SK-N-SH treated with all-trans-retinoic acid at 6 μM for 48 hours (cell line): ENCODE results near the gene PHF19.

Source experiments
- ATAC-seq: fragments of 200-7000 bp; cut with Tn5 transposase; 3 replicates; pipeline ENCODE4 v1.9.1; 2020; ENCODE audit warnings: mild to moderate bottlenecking, moderate library complexity
- ARNTL ChIP-seq: fragments of 450-650 bp; formaldehyde crosslinking; IDR thresholded peaks from 2 replicates; pipeline ENCODE4 v1.5.0; 2020; ENCODE audit warnings: low read depth, mild to moderate bottlenecking, moderate library complexity, borderline replicate concordance
- BACH2 ChIP-seq: fragments of 250-450 bp; sonication (Bioruptor Pico); IDR thresholded peaks from 2 replicates; pipeline ENCODE4 v1.9.0; 2021; ENCODE audit warnings: mild to moderate bottlenecking, borderline replicate concordance
- ESRRG ChIP-seq: fragments of 250-450 bp; sonication (Bioruptor Pico); IDR thresholded peaks from 2 replicates; pipeline ENCODE4 v1.6.1; 2021; ENCODE audit warnings: mild to moderate bottlenecking
- GLIS3 ChIP-seq: fragments of 250-450 bp; sonication (Bioruptor Pico); IDR thresholded peaks from 2 replicates; pipeline ENCODE4 v1.5.0; 2020; ENCODE audit warnings: mild to moderate bottlenecking, moderate library complexity
- ISL1 ChIP-seq: fragments of 250-450 bp; sonication (Bioruptor Pico); IDR thresholded peaks from 2 replicates; pipeline ENCODE4 v2.1.2; 2022; ENCODE audit warnings: mild to moderate bottlenecking, moderate library complexity
- OSR1 ChIP-seq: fragments of 250-450 bp; sonication (Bioruptor Pico); IDR thresholded peaks from 2 replicates; pipeline ENCODE4 v1.8.0; 2022; ENCODE audit warnings: moderate library complexity, mild to moderate bottlenecking, inconsistent platforms
- PATZ1 ChIP-seq: fragments of 250-450 bp; sonication (Bioruptor Pico); IDR thresholded peaks from 2 replicates; pipeline ENCODE4 v1.8.0; 2020; ENCODE audit warnings: mild to moderate bottlenecking, moderate library complexity, borderline replicate concordance
- PPARA ChIP-seq: fragments of 250-450 bp; sonication (Bioruptor Pico); IDR thresholded peaks from 2 replicates; pipeline ENCODE4 v1.5.0; 2020; ENCODE audit warnings: mild to moderate bottlenecking, borderline replicate concordance
- RARB ChIP-seq: fragments of 250-450 bp; sonication (Bioruptor Pico); IDR thresholded peaks from 2 replicates; pipeline ENCODE4 v1.8.0; 2021; ENCODE audit warnings: mild to moderate bottlenecking, moderate library complexity
- SNAI2 ChIP-seq: fragments of 250-450 bp; sonication (Bioruptor Pico); IDR thresholded peaks from 2 replicates; pipeline ENCODE4 v1.5.0; 2020; ENCODE audit warnings: mild to moderate bottlenecking, moderate library complexity
- TCF4 ChIP-seq: fragments of 250-450 bp; sonication (Bioruptor Pico); IDR thresholded peaks from 2 replicates; pipeline ENCODE4 v1.8.0; 2021; ENCODE audit warnings: mild to moderate bottlenecking, moderate library complexity, borderline replicate concordance
- TOX ChIP-seq: fragments of 250-450 bp; sonication (Bioruptor Pico); IDR thresholded peaks from 2 replicates; pipeline ENCODE4 v1.8.0; 2021; ENCODE audit warnings: mild to moderate bottlenecking, moderate library complexity, borderline replicate concordance
- TSHZ2 ChIP-seq: fragments of 250-450 bp; sonication (Bioruptor Pico); IDR thresholded peaks from 2 replicates; pipeline ENCODE4 v1.5.0; 2020; ENCODE audit warnings: mild to moderate bottlenecking, moderate library complexity
- ZC3H10 ChIP-seq: fragments of 250-450 bp; sonication (Bioruptor Pico); IDR thresholded peaks from 2 replicates; pipeline ENCODE4 v1.5.1; 2021; ENCODE audit warnings: mild to moderate bottlenecking, moderate library complexity
- ZFP3 ChIP-seq: fragments of 250-450 bp; sonication (Bioruptor Pico); IDR thresholded peaks from 2 replicates; pipeline ENCODE4 v1.5.0; 2020; ENCODE audit warnings: mild to moderate bottlenecking, moderate library complexity
- ZFP30 ChIP-seq: fragments of 450-650 bp; formaldehyde crosslinking; IDR thresholded peaks from 2 replicates; pipeline ENCODE4 v1.5.0; 2022; ENCODE audit warnings: mild to moderate bottlenecking, moderate library complexity
- ZNF565 ChIP-seq: fragments of 450-650 bp; formaldehyde crosslinking; conservative IDR thresholded peaks from 2 replicates; pipeline ENCODE4 v1.5.0; 2020; ENCODE audit warnings: low read depth, mild to moderate bottlenecking, moderate library complexity
- ZNF70 ChIP-seq: fragments of 450-650 bp; formaldehyde crosslinking; IDR thresholded peaks from 2 replicates; pipeline ENCODE4 v1.5.0; 2020; ENCODE audit warnings: mild to moderate bottlenecking, moderate library complexity
- ZNF8 ChIP-seq: fragments of 450-650 bp; formaldehyde crosslinking; IDR thresholded peaks from 2 replicates; pipeline ENCODE4 v1.5.0; 2020; ENCODE audit warnings: mild to moderate bottlenecking, moderate library complexity
- TF ChIP-seq, protein P1 (sequence below): fragments of 250-450 bp; sonication (Bioruptor Pico); IDR thresholded peaks from 2 replicates; pipeline ENCODE4 v1.5.1; 2021; ENCODE audit warnings: mild to moderate bottlenecking, moderate library complexity

PHF19 gene

DNA sequence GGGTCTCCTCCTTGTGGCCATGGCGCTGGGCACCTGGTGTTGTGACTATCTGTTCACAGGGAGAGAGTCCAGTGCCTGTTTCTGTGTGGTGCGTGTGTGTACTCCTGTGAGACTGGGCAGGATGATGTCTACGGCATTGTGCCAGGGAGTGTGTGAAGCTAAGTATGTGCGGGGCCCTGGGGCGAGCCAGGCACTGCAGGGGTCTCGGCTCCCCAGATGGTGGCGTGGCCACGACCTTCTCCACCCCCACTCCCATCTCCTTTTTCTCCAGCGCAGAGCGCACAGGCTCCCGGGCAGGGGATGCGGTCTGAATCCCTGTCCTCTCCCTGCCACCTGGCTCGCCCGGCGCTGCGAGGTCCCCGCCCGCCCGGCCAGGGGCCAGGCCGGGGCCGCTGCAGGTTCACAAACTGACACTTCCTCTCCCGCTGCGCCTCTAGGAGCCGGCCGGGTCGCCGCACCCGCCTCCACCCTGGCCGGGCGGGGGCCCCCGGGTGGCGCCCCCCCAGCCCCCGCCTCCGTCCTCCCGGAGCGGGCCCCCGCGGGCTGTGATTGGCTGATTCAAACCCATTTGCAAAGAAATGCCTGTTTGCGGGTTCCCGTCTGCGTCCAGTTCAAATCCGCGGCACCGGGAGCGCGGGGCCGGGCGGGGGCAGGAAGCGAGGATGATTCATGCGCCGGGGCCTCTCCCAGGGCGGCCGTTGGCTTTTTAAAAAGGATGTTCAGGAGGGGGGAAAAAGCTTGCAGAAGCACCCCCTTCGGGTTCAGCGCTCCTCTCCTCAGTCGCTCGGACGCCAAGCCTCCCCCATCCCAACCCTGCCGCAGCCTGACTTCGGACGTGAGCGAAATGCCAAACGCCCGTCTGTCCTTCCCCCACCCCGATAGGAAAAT lies 790 bp downstream of the PHF19 start:
- ATAC-seq, result peak; percentile 76
- no peak for TF ChIP-seq ZFP3
- no peak for TF ChIP-seq PPARA (CRISPR knock-in tag)
- TF ChIP-seq PATZ1 (CRISPR knock-in tag), result peak; percentile 88

DNA sequence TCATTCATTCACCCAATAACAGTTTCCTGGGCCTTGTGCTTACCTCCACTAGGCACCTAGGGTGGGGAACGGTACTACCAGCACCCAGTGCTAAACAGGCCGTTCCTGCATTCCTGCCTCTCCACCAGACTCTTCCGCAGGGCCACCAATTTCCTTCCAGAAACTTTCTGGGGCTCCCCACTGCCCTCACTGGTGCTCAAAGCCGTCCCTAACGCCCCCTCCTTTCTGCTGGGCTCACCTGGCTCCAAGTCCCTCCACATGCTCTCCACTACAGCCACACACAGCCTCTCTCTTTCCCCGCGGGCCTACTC lies 1.4 kb downstream of the PHF19 start:
- ATAC-seq, result peak; percentile 1; the same call in 1 of the 3 replicates
- TF ChIP-seq PATZ1 (CRISPR knock-in tag), result no peak
- TF ChIP-seq ZNF8 (CRISPR knock-in tag), result no peak
- no peak for TF ChIP-seq TSHZ2
- TF ChIP-seq SNAI2 (CRISPR knock-in tag), result no peak
- no peak for TF ChIP-seq PPARA (CRISPR knock-in tag)
- TF ChIP-seq ZNF70 (CRISPR knock-in tag), result no peak
- no peak for TF ChIP-seq OSR1 (CRISPR knock-in tag)
- no peak for TF ChIP-seq RARB (CRISPR knock-in tag)
- TF ChIP-seq GLIS3 (CRISPR knock-in tag), result no peak
- TF ChIP-seq, protein P1, sequence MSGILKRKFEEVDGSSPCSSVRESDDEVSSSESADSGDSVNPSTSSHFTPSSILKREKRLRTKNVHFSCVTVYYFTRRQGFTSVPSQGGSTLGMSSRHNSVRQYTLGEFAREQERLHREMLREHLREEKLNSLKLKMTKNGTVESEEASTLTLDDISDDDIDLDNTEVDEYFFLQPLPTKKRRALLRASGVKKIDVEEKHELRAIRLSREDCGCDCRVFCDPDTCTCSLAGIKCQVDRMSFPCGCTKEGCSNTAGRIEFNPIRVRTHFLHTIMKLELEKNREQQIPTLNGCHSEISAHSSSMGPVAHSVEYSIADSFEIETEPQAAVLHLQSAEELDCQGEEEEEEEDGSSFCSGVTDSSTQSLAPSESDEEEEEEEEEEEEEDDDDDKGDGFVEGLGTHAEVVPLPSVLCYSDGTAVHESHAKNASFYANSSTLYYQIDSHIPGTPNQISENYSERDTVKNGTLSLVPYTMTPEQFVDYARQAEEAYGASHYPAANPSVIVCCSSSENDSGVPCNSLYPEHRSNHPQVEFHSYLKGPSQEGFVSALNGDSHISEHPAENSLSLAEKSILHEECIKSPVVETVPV (CRISPR knock-in tag), result no peak
- no peak for TF ChIP-seq BACH2 (CRISPR knock-in tag)
- no peak for TF ChIP-seq TOX
- TF ChIP-seq ZFP3, result no peak
- TF ChIP-seq ESRRG (CRISPR knock-in tag), result no peak
- no peak for TF ChIP-seq ZNF565 (CRISPR knock-in tag)
- TF ChIP-seq ZC3H10 (CRISPR knock-in tag), result no peak
- TF ChIP-seq TCF4, result no peak
- TF ChIP-seq ISL1, result no peak

DNA sequence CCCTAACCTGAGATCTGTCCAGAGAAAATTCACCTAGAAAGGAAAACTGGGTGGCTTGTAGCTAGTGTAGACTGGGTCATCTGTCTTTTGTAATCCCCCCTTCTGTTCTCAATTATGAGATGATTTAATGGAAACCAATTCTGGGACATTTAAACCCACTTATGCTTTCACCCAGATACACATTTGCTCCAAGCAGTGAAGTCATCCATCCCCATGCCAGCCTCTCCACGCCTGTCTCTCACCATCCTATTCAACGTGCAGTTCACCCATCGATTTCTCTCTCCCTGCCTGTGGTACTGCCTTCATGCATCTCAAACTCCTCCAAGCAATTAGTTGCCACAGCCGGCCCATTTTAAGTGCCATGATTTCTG lies 1.8 kb downstream of the PHF19 start:
- ATAC-seq, result no peak; the same call in 2 of the 3 replicates

DNA sequence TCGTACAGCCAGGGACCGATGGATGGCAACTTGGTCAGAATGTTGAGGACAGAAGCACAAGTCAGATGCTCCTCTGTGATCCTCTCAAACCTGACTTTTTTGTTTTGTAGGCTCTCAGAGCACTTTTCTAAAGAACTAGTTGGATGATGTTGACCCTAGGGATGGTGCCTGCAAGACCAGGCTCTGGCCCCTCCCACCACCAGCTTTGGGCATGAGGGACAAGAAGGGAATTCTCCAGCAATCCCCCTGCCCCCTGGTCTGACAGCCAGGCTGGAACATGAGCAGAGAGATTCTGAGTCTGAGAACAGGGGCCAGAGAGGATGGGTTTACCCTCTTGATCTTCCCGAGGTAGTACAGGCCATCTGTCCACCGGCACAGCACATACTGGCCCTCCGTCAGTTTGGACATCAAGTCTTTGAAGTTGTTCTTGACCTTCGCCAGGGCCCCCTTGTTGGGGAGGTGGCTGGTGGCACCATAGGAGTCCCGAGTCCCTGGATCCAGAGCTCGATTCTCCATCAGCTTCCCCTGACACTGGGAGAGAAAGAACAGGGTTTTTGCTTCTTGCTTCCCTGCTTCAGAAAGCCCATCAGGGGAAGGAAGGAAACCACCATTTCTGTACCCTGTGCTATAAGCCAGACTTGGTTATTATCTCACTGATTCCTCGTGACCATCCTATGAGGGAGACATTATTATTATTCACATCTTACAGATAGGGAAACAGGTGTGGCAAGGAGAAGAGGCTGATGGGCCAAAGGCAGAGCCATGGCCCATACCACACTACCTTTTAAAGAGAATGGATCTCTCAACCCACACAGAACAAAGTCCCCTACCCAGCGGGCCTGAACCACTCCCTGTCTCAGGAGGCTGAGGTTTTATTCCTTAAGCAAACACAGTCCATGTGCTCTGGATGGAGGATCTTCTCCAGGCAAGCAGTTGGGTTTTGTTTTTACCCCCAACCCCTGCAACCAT lies 2.5 kb downstream of the PHF19 start:
- no peak for ATAC-seq
- TF ChIP-seq ZFP30 (CRISPR knock-in tag), result no peak
- TF ChIP-seq BACH2 (CRISPR knock-in tag), result no peak
- TF ChIP-seq ZFP3, result no peak
- TF ChIP-seq PATZ1 (CRISPR knock-in tag), result no peak
- TF ChIP-seq RARB (CRISPR knock-in tag), result no peak
- no peak for TF ChIP-seq TOX
- no peak for TF ChIP-seq ARNTL
- TF ChIP-seq SNAI2 (CRISPR knock-in tag), result no peak
- no peak for TF ChIP-seq ESRRG (CRISPR knock-in tag)
- TF ChIP-seq, protein P1 (CRISPR knock-in tag), result no peak

More for the DNA sequence above, 1.8 kb downstream of the PHF19 start:
- TF ChIP-seq TCF4, result peak; percentile 25; the same call in 1 of the 2 replicates
- no peak for TF ChIP-seq ISL1
